ENCODE measurements around the gene CLK2. TPM values are rescaled to one million over a fixed set of nuclear protein-coding genes. Genes with fewer than 3 reads are reported as not detected.

Gene CLK2
- total and polyA plus RNA-seq, 9 of the 15 experiments (the other 6 are each of a cell fraction or from before 2014, with no cell fraction given) = 13.5 to 81.4 (median 39.6) TPM

GRCh38 chr1:155273343-155274245 is at the start of gene CLK2 (continued):
- no peak for TF ChIP-seq GTF2A2 (tag; IDR thresholded peaks at IDR 0.05)
- no peak for TF ChIP-seq NEUROD1 (IDR thresholded peaks at IDR 0.05; ENCODE audit: borderline replicate concordance, low read depth, low read length, partially characterized antibody)
- TF ChIP-seq, protein P1, sequence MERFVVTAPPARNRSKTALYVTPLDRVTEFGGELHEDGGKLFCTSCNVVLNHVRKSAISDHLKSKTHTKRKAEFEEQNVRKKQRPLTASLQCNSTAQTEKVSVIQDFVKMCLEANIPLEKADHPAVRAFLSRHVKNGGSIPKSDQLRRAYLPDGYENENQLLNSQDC (CRISPR knock-in tag; IDR thresholded peaks at IDR 0.05) = no peak
- TF ChIP-seq, protein P2, sequence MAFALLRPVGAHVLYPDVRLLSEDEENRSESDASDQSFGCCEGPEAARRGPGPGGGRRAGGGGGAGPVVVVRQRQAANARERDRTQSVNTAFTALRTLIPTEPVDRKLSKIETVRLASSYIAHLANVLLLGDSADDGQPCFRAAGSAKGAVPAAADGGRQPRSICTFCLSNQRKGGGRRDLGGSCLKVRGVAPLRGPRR (CRISPR knock-in tag; IDR thresholded peaks at IDR 0.05) = no peak
- no peak for TF ChIP-seq RFX1 (IDR thresholded peaks at IDR 0.05)
- no peak for TF ChIP-seq NUFIP1 (IDR thresholded peaks at IDR 0.05; ENCODE audit: partially characterized antibody)
- no peak for TF ChIP-seq NR0B1 (IDR thresholded peaks at IDR 0.05; ENCODE audit: partially characterized antibody)
- TF ChIP-seq HMBOX1 (IDR thresholded peaks at IDR 0.05) = no peak
- TF ChIP-seq YY1 (IDR thresholded peaks at IDR 0.05; ENCODE audit: borderline replicate concordance in 1 of 3, control insufficient read depth in 1 of 3, extremely low read depth in 1 of 3, insufficient read depth in 3 of 3, insufficient read length in 1 of 3, insufficient replicate concordance in 2 of 3, low read depth in 1 of 3, low read length in 2 of 3) = peak in 1 of 3 experiments; percentile 30
- TF ChIP-seq, protein P3, sequence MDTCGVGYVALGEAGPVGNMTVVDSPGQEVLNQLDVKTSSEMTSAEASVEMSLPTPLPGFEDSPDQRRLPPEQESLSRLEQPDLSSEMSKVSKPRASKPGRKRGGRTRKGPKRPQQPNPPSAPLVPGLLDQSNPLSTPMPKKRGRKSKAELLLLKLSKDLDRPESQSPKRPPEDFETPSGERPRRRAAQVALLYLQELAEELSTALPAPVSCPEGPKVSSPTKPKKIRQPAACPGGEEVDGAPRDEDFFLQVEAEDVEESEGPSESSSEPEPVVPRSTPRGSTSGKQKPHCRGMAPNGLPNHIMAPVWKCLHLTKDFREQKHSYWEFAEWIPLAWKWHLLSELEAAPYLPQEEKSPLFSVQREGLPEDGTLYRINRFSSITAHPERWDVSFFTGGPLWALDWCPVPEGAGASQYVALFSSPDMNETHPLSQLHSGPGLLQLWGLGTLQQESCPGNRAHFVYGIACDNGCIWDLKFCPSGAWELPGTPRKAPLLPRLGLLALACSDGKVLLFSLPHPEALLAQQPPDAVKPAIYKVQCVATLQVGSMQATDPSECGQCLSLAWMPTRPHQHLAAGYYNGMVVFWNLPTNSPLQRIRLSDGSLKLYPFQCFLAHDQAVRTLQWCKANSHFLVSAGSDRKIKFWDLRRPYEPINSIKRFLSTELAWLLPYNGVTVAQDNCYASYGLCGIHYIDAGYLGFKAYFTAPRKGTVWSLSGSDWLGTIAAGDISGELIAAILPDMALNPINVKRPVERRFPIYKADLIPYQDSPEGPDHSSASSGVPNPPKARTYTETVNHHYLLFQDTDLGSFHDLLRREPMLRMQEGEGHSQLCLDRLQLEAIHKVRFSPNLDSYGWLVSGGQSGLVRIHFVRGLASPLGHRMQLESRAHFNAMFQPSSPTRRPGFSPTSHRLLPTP (IDR thresholded peaks at IDR 0.05; ENCODE audit: borderline replicate concordance, extremely low read depth, insufficient read length) = no peak
- TF ChIP-seq DACH1 (IDR thresholded peaks at IDR 0.05; ENCODE audit: partially characterized antibody) = no peak
- TF ChIP-seq E2F1 (CRISPR knock-in tag; IDR thresholded peaks at IDR 0.05) = 0 out of 2 replicates have a peak, but pooled peaks have one; percentile 28
- TF ChIP-seq ZNF398 (CRISPR knock-in tag; IDR thresholded peaks at IDR 0.05) = no peak
- peak in 1 of 2 experiments; percentile 14; a peak in 1 of 3 replicates for TF ChIP-seq CBX3 (IDR thresholded peaks at IDR 0.05; ENCODE audit: borderline replicate concordance in 1 of 2, low read length in 2 of 2)
- no peak for TF ChIP-seq GABPB2 (CRISPR knock-in tag; conservative IDR thresholded peaks at IDR 0.05)
